ENCODE results near the gene TUB. TPM values are rescaled to one million over a fixed set of nuclear protein-coding genes. Genes with fewer than 3 reads are reported as not detected.

Gene TUB
- total RNA-seq, 1 donor from 2014 or later: 2.8 TPM

- Mint-ChIP-seq H3K4me3 (ENCODE audit: unreplicated experiment) (no peak overlapping the region), H3K4me1 (ENCODE audit: low read depth, unreplicated experiment) (peaks cover 4% of the 10 kb centered on the region), H3K27ac (ENCODE audit: unreplicated experiment) (no peak overlapping the region), H3K27me3 (ENCODE audit: unreplicated experiment) (peaks cover 8% of the 10 kb centered on the region), H3K9me3 (ENCODE audit: unreplicated experiment) (no peaks in the 10 kb centered on the region), H3K36me3 (ENCODE audit: unreplicated experiment) (no peaks in the 10 kb centered on the region)
- no peak for DNase-seq
- TF ChIP-seq CTCF (IDR thresholded peaks at IDR 0.05; ENCODE audit: partially characterized antibody, unreplicated experiment): no peak
Observed at GRCh38 chr11:8060801-8061554, 20.0 kb upstream of the TUB start.

- H3K4me1 Mint-ChIP-seq (ENCODE audit: low read depth, unreplicated experiment): peaks cover 5% of the 10 kb centered on the region
- peaks cover 3% of the 10 kb centered on the region for H3K27me3 Mint-ChIP-seq (ENCODE audit: unreplicated experiment)
- no peak overlapping the region for H3K27ac Mint-ChIP-seq (ENCODE audit: unreplicated experiment)
- peaks cover 2% of the 10 kb centered on the region for H3K9me3 Mint-ChIP-seq (ENCODE audit: unreplicated experiment)
- TF ChIP-seq CTCF (IDR thresholded peaks at IDR 0.05; ENCODE audit: partially characterized antibody, unreplicated experiment): no peak
- no peak overlapping the region for H3K4me3 Mint-ChIP-seq (ENCODE audit: unreplicated experiment)
- DNase-seq: peak; percentile 36
- no peaks in the 10 kb centered on the region for H3K36me3 Mint-ChIP-seq (ENCODE audit: unreplicated experiment)
Observed at GRCh38 chr11:8061555-8062428, 19.2 kb upstream of the TUB start.

DNA sequence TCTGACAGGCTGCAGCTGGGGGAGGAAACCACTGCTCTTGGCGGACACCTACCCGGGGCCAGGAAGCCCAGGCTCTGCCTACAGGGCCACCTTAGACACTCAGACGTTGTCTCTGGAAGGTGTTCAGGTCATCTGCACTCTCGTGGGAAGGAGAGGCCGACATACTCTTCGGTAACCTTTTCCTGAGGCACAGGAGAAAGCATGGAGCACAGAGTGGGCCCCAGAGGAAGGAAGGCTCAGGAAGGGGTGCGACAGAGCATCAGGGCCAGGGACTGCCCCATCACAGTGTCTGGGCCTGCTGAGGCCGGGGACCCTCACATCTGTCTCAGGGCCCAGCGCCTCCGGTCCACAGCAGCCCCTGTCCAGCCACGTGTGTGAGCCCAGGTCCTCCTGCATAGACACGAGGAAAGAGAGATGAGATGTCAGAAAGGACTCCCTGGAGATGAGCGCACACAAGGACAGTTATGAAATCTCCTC lies 18.2 kb upstream of the TUB start:
- H3K36me3 Mint-ChIP-seq (ENCODE audit: unreplicated experiment): no peaks in the 10 kb centered on the region
- H3K27me3 Mint-ChIP-seq (ENCODE audit: unreplicated experiment): peaks cover 3% of the 10 kb centered on the region
- H3K4me3 Mint-ChIP-seq (ENCODE audit: unreplicated experiment): no peak overlapping the region
- TF ChIP-seq CTCF (IDR thresholded peaks at IDR 0.05; ENCODE audit: partially characterized antibody, unreplicated experiment): no peak
- H3K4me1 Mint-ChIP-seq (ENCODE audit: low read depth, unreplicated experiment): peaks cover 13% of the 10 kb centered on the region
- H3K9me3 Mint-ChIP-seq (ENCODE audit: unreplicated experiment): peaks cover 5% of the 10 kb centered on the region
- DNase-seq: no peak
- H3K27ac Mint-ChIP-seq (ENCODE audit: unreplicated experiment): no peak overlapping the region

- Mint-ChIP-seq H3K4me3 (ENCODE audit: unreplicated experiment) (no peak overlapping the region), H3K4me1 (ENCODE audit: low read depth, unreplicated experiment) (peaks cover 15% of the 10 kb centered on the region), H3K9me3 (ENCODE audit: unreplicated experiment) (peaks cover 5% of the 10 kb centered on the region), H3K27me3 (ENCODE audit: unreplicated experiment) (peaks cover 5% of the 10 kb centered on the region), H3K36me3 (ENCODE audit: unreplicated experiment) (no peaks in the 10 kb centered on the region), H3K27ac (ENCODE audit: unreplicated experiment) (no peak overlapping the region)
- no peak for DNase-seq
- no peak for TF ChIP-seq CTCF (IDR thresholded peaks at IDR 0.05; ENCODE audit: partially characterized antibody, unreplicated experiment)
Observed at GRCh38 chr11:8063324-8063723, 17.7 kb upstream of the TUB start.

Data from glutamatergic neuron (in vitro differentiated cells).